Kidney epithelial cell (primary cell): ENCODE results near the gene MUC12. TPM values are rescaled to one million over a fixed set of nuclear protein-coding genes. Genes with fewer than 3 reads are reported as not detected.

Source experiments
- DNase-seq: peaks from one replicate; pipeline ENCODE4 v3.0.0-alpha.2; 2010; ENCODE audit warnings: low read depth
- H3K27me3 ChIP-seq: 2 replicates; pipeline ENCODE4 v1.6.0; 2011; ENCODE audit warnings: low read length; ENCODE audit not compliant: control insufficient read depth, insufficient read depth
- H3K36me3 ChIP-seq: 2 replicates; pipeline ENCODE4 v1.5.1; 2011; ENCODE audit warnings: low read length; ENCODE audit not compliant: control insufficient read depth, insufficient read depth
- H3K4me3 ChIP-seq: 2 replicates; pipeline ENCODE4 v1.5.1; 2011; ENCODE audit warnings: low read depth, mild to moderate bottlenecking, control low read depth, low read length
- CTCF ChIP-seq: IDR thresholded peaks from 2 replicates; pipeline ENCODE4 v1.5.1; 2011; ENCODE audit warnings: mild to moderate bottlenecking, moderate library complexity, low read length, control low read depth, inconsistent platforms; ENCODE audit not compliant: insufficient read depth, poor library complexity, severe bottlenecking
- total RNA-seq: library from RNA; depleted of rRNA; stranded (reverse); fragments of >200 nt; gene quantifications from 2 replicates; pipeline ENCODE4 v1.2.3, GENCODE V29; 2015

The MUC12 gene
- total RNA-seq, 1 donor from 2014 or later, result 4.2 TPM

- H3K27me3 ChIP-seq, result peaks cover 55% of the 10 kb centered on the region
Observed at GRCh38 chr7:100968031-100968430, 1.3 kb upstream of the MUC12 start.

GRCh38 chr7:100968650-100969049 lies 715 bp upstream of the MUC12 start:
- no peak for TF ChIP-seq CTCF
- Histone ChIP-seq H3K36me3 (no peaks in the 10 kb centered on the region), H3K4me3 (no peak overlapping the region), H3K27me3 (peaks cover 55% of the 10 kb centered on the region)
- DNase-seq, result no peak

More at GRCh38 chr7:100968031-100968430, 1.3 kb upstream of the MUC12 start:
- TF ChIP-seq CTCF, result no peak
- Histone ChIP-seq H3K4me3 (no peak overlapping the region), H3K36me3 (no peaks in the 10 kb centered on the region)
- DNase-seq, result no peak

- H3K36me3 ChIP-seq, result no peaks in the 10 kb centered on the region
- no peak overlapping the region for H3K4me3 ChIP-seq
- TF ChIP-seq CTCF, result no peak
- no peak for DNase-seq
- peaks cover 31% of the 10 kb centered on the region for H3K27me3 ChIP-seq
Observed at GRCh38 chr7:100971111-100972001, 2.0 kb downstream of the MUC12 start.

- H3K4me3 ChIP-seq, result no peak overlapping the region
- H3K27me3 ChIP-seq, result peaks cover 25% of the 10 kb centered on the region
- no peaks in the 10 kb centered on the region for H3K36me3 ChIP-seq
- no peak for DNase-seq
- TF ChIP-seq CTCF, result no peak
Observed at GRCh38 chr7:100972002-100972347, 2.6 kb downstream of the MUC12 start.

GRCh38 chr7:100974021-100974420 lies 4.7 kb downstream of the MUC12 start:
- DNase-seq, result no peak
- no peaks in the 10 kb centered on the region for H3K36me3 ChIP-seq
- no peak overlapping the region for H3K4me3 ChIP-seq
- TF ChIP-seq CTCF, result no peak
- peaks cover 8% of the 10 kb centered on the region for H3K27me3 ChIP-seq

GRCh38 chr7:100975371-100975821 lies 6.0 kb downstream of the MUC12 start:
- H3K36me3 ChIP-seq, result no peaks in the 10 kb centered on the region
- no peaks in the 10 kb centered on the region for H3K27me3 ChIP-seq
- H3K4me3 ChIP-seq, result no peak overlapping the region
- no peak for TF ChIP-seq CTCF
- no peak for DNase-seq
